Pancreas (tissue), 10 donors: ENCODE results near the gene TTC8. TPM values are rescaled to one million over a fixed set of nuclear protein-coding genes. Genes with fewer than 3 reads are reported as not detected.

Experiments
- ATAC-seq, 4 donors: fragments of 200-7000 bp; cut with Tn5 transposase; one replicate each; pipeline versions ENCODE4 v1.8.0 to v1.9.1; 2020; ENCODE audit warnings: mild to moderate bottlenecking in 4 of 4, moderate library complexity in 4 of 4
- DNase-seq, 6 donors: peaks; one replicate each; pipeline ENCODE4 v3.0.0-alpha.2; 2020
- FAIRE-seq: peaks from 2 replicates; lab custom pipeline; 2012; peaks lifted over from hg19 to GRCh38; lab: Jason Lieb, UNC
- H3K27ac ChIP-seq, 4 donors: fragments of 200-600 bp; sonication (generic); 1 replicate in 3 of 4; 2 replicates in 1 of 4; pipeline versions ENCODE4 v1.5.0 to v1.8.0; 2020
- H3K27me3 ChIP-seq, 4 donors: fragments of 200-600 bp; one replicate each; pipeline ENCODE4 v1.8.0; 2021
- H3K36me3 ChIP-seq, 3 donors: fragments of 200-600 bp; sonication (generic) in 1 of 3; one replicate each; pipeline versions ENCODE4 v1.5.0 to v1.8.0; 2020 to 2021
- H3K4me1 ChIP-seq, 3 donors: fragments of 200-600 bp; one replicate each; pipeline ENCODE4 v1.8.0; 2021
- H3K4me3 ChIP-seq, 4 donors: fragments of 200-600 bp; sonication (generic) in 2 of 4; one replicate each; pipeline versions ENCODE4 v1.5.0 to v1.8.0; 2020 to 2021
- H3K9me3 ChIP-seq, 4 donors: fragments of 200-600 bp; one replicate each; pipeline ENCODE4 v1.8.0; 2021
- CTCF ChIP-seq, 4 donors: fragments of 200-600 bp; sonication (generic) in 3 of 4; IDR thresholded peaks; one replicate each; pipeline versions ENCODE4 v1.5.0 to v1.8.0; 2021; ENCODE audit warnings: antibody characterized with exemption in 4 of 4
- WGBS, 2 donors: extraction: QIAGEN DNeasy Blood & Tissue Kit; methylation state at CpG; one replicate each; pipeline ENCODE4 v1.1.7; 2013; 5-methylcytosine and 5-hydroxymethylcytosine counted together
- intact Hi-C, 3 donors: fragments of 100-400 bp; cut with DNase I; formaldehyde crosslinking; loops; one replicate each; pipeline versions ENCODE4 v1.11.1 to v1.14.2; 2022
- polyA plus RNA-seq, 2 donors: library from polyadenylated mRNA; stranded (reverse); fragments of 200-250 nt; gene quantifications; one replicate each; pipeline ENCODE4 v1.2.3, GENCODE V29; 2013
- total RNA-seq, 6 donors: library from RNA; stranded (reverse); fragmentation: NEBNext Ultra II Directional in 4 of 6; extraction: Animal tissue kit (Norgen Biotek cat#: 25700) in 4 of 6; gene quantifications; one replicate each; pipeline versions ENCODE4 v1.2.1 to v1.2.4, GENCODE V29; 2021 to 2023
- donor health status: healthy with polysubstance abuse.
- donor health status: DM: no; HTN: no; CAD: no; lungs with moderate emphysema.
- donor health status: DM: no; HTN: no; CAD: no.
- donor health status: control.
- donor health status: control.
- donor health status: Bipolar disorder and iron deficiency.
- donor health status: DM: yes; HTN: yes; CAD: no.
- donor health status: DM: no; HTN: no; CAD: no.
- donor health status: DM: no; HTN: no; CAD: no.
- donor health status: DM: yes; HTN: yes; CAD: no.

Gene TTC8
- total and polyA plus RNA-seq, 8 donors, result 5.9 to 35.9 (median 10.2) TPM

- no peaks in the 10 kb centered on the region for H3K4me1 ChIP-seq
- ATAC-seq, result no peak
- WGBS, 2 donors, result 96 to 100% methylated on average over 1 of the region's 1 CpG
These were observed 24.1 kb downstream of the TTC8 start for GRCh38 chr14:88848571-88848970.

GRCh38 chr14:88849716-88850115 is 25.3 kb downstream of the TTC8 start:
- Histone ChIP-seq H3K27ac (no peak overlapping the region), H3K27me3 (no peaks in the 10 kb centered on the region), H3K36me3 (no peaks in the 10 kb centered on the region), H3K4me1 (no peaks in the 10 kb centered on the region), H3K9me3 (no peaks in the 10 kb centered on the region), H3K4me3 (no peak overlapping the region)
- ATAC-seq (no peak), FAIRE-seq (no peak), DNase-seq (no peak)
- TF ChIP-seq CTCF (IDR thresholded peaks at IDR 0.05), result no peak
- intact Hi-C loops, result no loop called here
- 92 to 94% methylated on average over 2 of the region's 2 CpGs for WGBS, 2 donors

More at GRCh38 chr14:88848571-88848970, 24.1 kb downstream of the TTC8 start:
- TF ChIP-seq CTCF (IDR thresholded peaks at IDR 0.05), result no peak
- Histone ChIP-seq H3K27me3 (no peaks in the 10 kb centered on the region), H3K36me3 (no peaks in the 10 kb centered on the region), H3K27ac (no peak overlapping the region), H3K4me3 (no peak overlapping the region), H3K9me3 (no peaks in the 10 kb centered on the region)
- intact Hi-C loops, result no loop called here
- DNase-seq, result no peak
- no peak for FAIRE-seq

GRCh38 chr14:88851587-88851986 is 27.1 kb downstream of the TTC8 start:
- Histone ChIP-seq H3K9me3 (no peaks in the 10 kb centered on the region), H3K4me3 (no peak overlapping the region), H3K27me3 (no peaks in the 10 kb centered on the region), H3K36me3 (no peaks in the 10 kb centered on the region), H3K4me1 (no peaks in the 10 kb centered on the region), H3K27ac (no peak overlapping the region)
- WGBS, 2 donors, result 81 to 89% methylated on average over 1 of the region's 1 CpG
- no peak for ATAC-seq
- FAIRE-seq, result no peak
- no peak for DNase-seq
- TF ChIP-seq CTCF (IDR thresholded peaks at IDR 0.05), result no peak
- intact Hi-C loops, result no loop called here

GRCh38 chr14:88852632-88853031 is 28.2 kb downstream of the TTC8 start:
- no peak for FAIRE-seq
- Histone ChIP-seq H3K4me3 (no peak overlapping the region), H3K9me3 (no peaks in the 10 kb centered on the region), H3K27me3 (no peaks in the 10 kb centered on the region), H3K36me3 (no peaks in the 10 kb centered on the region), H3K27ac (no peak overlapping the region), H3K4me1 (no peaks in the 10 kb centered on the region)
- no peak for DNase-seq
- whole genome bisulfite sequencing, 2 donors, result 68 to 75% methylated on average over 1 of the region's 1 CpG
- no peak for ATAC-seq
- intact Hi-C loops, result no loop called here
- no peak for TF ChIP-seq CTCF (IDR thresholded peaks at IDR 0.05)

- no peak overlapping the region for H3K4me3 ChIP-seq
- H3K9me3 ChIP-seq, result no peaks in the 10 kb centered on the region
- H3K4me1 ChIP-seq, result no peaks in the 10 kb centered on the region
- no peaks in the 10 kb centered on the region for H3K36me3 ChIP-seq
- no peak for FAIRE-seq
- DNase-seq, result no peak
- TF ChIP-seq CTCF (IDR thresholded peaks at IDR 0.05), result no peak
- no peaks in the 10 kb centered on the region for H3K27me3 ChIP-seq
- ATAC-seq, result no peak
- H3K27ac ChIP-seq, result no peak overlapping the region
- intact Hi-C loops, result no loop called here
These were observed 28.7 kb downstream of the TTC8 start for GRCh38 chr14:88853129-88853528.
